Uterus (tissue), 2 donors: ENCODE data around the gene PIAS4.

Experiments used
- CTCF ChIP-seq, 4 experiments: fragments of 200-600 bp in 2 of 4; fragments of 450-650 bp in 2 of 4; sonication (generic) in 2 of 4; IDR thresholded peaks; one replicate each; pipeline ENCODE4 v1.5.1; 2016 to 2019; ENCODE audit warnings: antibody characterized with exemption in 4 of 4, mild to moderate bottlenecking in 2 of 4, moderate library complexity in 1 of 4
- POLR2A ChIP-seq, 2 donors: fragments of 450-650 bp; IDR thresholded peaks; one replicate each; pipeline ENCODE4 v1.6.1; 2016; ENCODE audit warnings: antibody characterized with exemption in 2 of 2, mild to moderate bottlenecking in 1 of 2, moderate library complexity in 1 of 2

- TF ChIP-seq CTCF (IDR thresholded peaks at IDR 0.05) (no peak), POLR2A (IDR thresholded peaks at IDR 0.05) (peak in 1 of 2 donors; percentile 10)
Observed at GRCh38 chr19:4061178-4061682, 53.7 kb downstream of the PIAS4 start.
